NCI-H2029 treated with DMSO at 0.1 percent for 48 hours (cell line): Measurements from ENCODE around the gene NRDC.
"Not testable (repeated sequence)": the region's sequence is repeated elsewhere in the genome, so short reads cannot be mapped to it uniquely, and the experiment has no call there.

ENCODE experiments used
- DNase-seq: peaks from one replicate; lab custom pipeline; 2025; lab: John Stamatoyannopoulos, UW

NRDC gene

DNA sequence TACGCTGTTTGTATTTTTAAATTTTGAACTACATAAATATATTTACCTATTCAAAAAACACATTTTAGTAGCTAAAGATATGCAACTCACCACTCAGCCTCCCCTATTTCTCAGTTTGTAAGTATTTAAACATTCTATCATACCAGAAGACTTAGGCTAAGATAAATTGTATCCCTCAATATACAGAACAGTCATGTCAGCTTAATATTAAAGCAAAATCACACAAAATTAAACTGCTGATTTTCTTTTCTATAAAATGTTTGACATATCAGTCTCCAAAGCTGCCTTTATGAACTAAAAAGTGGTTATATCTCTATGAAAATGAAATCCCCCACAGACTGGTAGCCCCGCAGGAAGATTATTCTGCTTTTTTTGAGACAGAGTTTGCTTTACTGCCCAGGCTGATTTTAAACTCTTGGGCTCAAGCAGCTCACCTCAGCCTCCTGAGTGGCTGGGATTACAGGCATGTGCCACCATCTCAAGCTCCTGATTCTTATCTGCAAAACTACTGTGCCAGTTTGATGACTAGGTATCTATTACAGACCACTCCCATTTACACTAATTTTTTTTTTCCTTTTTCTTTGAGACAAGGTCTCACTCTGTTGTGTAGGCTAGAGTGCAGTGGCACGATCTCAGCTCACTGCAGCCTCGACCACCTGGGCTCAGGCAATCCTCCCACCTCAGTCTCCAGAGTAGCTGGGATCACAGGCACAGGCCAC is 37.6 kb downstream of the NRDC start:
- no peak for DNase-seq

DNA sequence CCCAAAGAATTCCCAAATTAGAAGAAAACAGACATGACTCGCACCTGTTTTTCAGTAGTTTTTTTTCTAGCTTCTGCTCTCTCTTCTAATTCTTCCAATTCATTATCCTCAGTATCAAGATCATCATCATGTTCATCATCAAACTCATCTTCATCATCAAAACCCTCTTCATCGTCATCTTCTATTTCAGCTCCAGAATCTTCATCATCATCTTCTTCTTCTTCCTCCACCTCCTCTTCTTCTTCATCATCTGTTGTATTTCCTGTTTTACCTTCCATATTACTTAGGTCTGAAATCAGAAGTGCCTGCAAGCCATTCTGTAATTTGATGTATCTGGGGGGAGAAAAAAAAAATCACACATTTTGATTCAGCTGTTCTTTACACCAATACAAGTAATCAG is 38.3 kb downstream of the NRDC start:
- no peak for DNase-seq

DNA sequence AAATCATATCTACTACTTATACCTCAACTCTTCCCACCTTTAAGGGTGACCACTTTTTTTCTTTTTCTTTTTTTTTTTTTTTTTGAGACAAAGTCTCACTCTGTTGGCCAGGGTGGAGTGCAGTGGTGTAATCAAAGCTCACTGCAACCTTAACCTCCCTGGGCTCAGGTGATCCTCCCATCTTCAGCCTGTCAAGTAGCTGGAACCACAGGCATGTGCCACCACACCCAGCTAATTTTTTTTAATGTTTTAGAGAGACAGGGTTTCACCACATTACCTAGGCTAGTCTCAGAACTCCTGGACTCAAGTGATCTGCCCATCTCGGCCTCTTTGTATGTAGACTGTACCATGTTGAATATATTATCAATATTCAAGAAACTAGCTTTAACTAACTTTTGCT is 39.4 kb downstream of the NRDC start:
- DNase-seq: no peak

DNA sequence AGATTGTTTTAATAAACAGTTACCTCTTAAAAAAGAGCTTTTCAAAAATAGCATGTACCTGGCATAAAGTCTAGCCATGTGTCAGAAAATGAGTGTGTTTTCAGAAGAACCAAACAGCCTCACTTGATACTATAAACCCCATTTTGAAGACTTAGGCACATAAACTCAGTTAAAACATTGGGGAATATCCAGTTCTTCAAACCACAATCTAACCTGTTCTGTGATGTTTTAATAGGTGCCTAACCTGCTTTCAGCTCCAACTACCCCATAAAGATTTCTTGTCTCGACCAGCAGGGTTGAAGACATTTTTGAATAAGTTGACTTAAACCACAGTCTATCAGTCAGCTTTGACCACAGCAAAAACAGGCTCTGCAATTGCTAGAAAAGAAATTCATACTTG is 41.3 kb downstream of the NRDC start:
- no peak for DNase-seq

DNA sequence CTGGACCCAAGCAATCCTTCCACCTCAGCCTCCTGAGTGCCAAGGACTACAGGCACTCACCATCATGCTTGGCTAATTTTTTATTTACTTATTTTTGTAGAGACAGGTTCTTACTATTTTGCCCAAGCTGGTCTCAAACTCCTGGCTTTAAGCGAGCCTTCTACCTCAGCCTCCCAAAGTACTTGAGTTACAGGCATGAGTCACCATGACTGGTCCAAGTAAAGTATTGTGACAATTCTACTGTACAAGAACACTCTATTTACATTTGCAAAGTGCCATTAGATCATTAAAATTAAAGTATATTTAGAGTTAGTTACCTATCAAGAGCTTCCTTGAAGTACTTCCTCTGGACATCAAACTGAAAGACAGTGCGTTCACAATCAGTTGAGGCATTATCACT is 44.8 kb downstream of the NRDC start:
- no peak for DNase-seq

DNA sequence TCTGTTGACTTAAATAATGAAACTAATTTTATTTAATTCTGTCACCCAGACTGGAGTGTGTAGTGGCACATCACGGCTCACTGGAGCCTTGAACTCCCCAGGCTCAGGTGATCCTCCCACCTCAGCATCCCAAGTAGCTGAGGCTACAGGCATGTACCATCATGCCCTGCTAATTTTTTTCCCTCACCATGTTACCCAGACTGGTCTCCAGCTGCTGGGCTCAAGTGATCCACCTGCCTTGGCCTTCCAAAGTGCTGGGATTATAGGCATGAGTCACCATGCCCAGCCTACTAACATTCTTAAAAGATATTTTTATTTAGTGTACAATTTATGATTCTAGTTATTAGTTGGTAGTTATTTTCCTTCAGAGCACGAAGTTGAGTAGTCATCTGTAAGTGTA is 49.5 kb downstream of the NRDC start:
- no peak for DNase-seq

DNA sequence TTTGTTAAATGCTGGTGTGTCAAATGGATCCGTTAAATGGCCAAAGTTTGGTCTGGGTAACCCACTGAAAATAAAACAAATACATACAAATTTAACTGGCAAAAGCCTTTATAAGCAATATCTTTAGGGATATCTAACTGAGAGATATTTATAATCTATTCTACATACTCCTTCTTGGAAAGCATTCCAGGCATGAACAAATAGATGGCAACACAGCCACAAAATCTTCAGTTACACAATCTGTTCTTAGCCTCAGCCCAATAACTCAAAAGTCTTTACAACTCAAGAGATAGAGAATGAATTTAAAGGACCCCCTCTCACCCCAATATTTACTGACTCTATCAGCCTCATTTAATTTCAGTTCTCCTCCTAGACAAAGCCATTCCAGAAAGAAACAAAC is 58.7 kb downstream of the NRDC start:
- no peak for DNase-seq

DNA sequence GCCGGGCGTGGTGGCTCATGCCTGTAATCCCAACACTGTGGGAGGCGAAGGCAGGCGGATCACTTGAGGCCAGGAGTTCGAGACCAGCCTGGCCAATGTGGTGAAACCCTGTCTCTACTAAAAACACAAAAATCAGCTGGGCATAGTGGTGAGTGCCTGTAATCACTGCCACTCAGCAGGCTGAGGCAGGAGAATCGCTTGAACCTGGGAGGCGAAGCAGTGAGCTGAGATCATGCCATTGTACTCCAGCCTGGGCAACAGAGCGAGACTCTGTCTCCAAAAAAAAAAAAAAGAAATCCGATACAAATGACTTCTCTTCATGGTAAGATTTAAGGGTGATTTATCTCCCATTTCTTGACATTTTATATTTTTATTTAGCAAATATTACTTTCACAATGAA is 59.5 kb downstream of the NRDC start:
- not testable (repeated sequence) for DNase-seq

DNA sequence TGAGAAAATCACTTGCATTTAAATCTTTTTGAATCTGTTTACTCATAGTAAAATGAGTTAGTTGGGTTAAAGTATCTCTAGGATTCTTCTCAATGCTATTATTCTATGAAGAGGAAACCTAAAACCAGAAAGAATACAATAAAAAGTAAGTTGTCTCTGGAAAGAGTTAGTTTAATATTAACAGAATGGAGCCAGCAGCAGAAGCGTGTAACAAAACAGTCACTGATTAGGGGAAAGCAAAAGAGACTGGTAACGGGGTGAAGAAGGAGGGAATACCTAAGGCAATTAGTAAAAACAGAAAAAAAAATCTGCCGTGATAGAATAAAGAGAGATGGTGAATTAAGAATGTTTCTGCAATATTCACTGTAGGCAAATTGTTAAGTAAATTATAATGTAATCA is 60.0 kb downstream of the NRDC start:
- no peak for DNase-seq

DNA sequence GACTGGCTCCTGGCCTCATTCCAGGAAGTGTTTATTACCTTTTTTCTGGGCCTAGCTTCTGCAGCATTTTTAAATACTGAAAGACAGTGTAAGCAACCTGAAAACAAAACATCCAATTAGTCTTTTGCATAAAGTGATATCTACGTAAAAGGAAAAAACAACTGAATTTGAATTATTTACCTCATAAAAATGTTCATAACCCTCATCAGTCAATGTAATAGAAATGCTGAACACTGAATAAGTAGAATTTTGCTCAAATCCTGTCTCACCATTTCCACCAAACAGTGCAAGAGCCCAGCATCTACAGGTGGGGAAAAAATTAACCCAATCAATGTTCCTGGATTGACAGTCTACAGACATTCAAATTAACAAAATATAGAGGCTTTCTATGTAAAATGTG is 64.0 kb downstream of the NRDC start:
- DNase-seq: no peak

DNA sequence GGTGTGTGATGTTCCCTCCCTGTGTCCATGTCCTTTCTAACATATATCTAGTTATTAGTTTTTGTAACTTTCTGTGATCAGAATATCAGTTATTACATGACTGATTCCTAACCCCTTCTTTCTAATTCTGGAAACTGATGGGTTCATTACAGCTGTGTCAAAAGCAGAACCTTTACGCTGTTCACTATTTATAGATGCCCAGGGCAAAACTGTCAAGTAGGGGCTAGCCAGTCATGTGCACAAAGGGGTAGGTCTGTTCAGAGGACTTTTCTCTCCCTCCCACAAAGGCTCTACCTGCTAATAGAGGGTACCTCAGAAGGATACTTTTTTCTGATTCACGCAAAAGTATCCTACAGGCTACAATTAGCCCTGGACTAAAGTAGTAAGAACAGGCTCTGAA is 79.2 kb downstream of the NRDC start:
- no peak for DNase-seq

DNA sequence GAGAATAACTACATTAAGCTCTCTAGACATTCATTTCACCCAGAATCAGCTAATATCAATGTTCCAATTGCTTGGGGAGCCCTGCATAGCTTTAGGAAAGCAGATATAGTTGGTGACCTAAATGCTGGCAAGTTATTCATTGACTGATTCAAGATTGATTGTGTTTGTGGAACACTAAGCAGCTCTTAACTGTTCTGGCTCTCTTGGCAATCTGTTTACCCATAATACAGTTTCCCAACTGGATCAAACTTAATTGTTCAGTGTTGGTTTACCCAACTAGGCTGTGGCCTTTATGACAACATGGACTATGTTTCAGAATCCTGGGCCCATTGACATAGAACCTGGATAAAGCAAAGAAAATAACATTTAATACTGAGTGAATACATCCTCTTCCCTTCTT is 83.7 kb downstream of the NRDC start:
- DNase-seq: no peak

DNA sequence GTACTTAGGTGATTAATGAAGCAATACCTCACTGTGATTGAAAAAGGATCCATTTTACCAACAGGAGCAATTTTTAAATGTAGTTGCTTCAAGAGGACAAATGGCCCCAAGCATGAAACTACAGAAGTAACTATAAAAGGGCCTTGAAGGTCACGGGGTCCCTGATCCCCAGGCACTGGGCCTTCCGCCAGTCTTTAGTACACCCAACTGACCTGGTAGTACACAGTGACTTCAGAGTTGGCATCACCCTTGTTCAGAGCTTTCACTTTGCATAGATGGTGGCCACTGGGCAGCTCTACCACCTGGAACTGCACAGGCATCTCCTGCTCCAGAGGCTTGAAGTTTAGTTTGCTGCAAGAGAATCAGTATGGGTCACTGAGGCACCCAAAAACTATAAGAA is 84.3 kb downstream of the NRDC start:
- no peak for DNase-seq

DNA sequence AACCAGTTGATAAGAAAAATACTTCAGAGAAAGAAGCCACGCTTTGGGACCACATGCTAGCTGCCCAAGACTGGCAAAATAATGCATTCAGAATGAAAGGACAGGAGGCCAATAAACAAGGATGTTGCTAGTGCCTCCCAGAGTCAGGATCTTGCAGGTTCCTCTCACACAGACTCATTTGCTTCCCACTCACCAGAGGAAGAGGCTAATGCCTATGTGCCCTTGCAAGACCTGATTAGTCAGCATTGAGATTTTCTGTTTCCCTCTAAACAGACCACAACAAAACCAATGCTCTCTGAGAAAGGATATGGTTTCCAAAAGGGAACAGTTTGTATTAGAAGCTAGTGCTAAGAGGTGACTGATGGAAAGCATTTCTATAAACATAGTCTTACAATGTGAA is 85.7 kb downstream of the NRDC start:
- DNase-seq: no peak

DNA sequence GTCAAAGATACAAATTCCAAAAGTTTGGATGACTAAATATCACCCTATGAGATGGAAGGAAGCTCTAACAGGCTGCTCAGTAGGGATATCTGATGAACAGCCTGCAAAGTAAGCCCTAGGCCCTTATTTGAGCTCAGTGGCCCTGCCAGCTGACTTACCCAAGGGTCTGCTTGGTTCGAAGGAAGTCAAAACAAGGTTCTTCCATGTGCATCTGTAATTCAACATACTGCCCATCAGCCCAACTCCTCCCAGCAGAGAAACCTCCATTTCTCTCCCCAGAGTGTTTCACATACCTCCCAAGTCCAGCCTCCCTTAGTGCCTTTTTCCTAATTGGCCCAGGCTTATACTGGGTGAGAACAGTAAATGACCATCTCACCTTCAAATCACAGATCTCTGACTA is 86.6 kb downstream of the NRDC start:
- DNase-seq: no peak

DNA sequence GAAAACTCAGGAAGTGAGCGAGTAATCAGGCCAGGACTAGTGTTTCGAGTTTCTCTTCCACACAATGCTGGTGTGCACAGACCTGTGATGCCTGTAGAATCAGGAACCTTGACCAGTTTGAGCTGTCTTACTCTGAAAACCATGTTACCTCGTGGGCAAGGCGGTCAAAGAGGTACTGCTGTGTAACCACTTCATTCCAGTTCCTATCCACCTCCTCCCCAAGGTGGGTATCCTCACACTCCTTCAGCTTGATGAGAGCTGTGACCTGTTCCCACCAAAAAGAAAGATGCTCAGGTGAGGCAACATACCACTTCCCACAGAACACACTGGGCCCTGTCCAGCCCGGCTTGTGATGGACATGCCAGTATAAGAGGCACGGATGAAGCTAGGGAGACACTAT is 88.1 kb downstream of the NRDC start:
- DNase-seq: no peak

DNA sequence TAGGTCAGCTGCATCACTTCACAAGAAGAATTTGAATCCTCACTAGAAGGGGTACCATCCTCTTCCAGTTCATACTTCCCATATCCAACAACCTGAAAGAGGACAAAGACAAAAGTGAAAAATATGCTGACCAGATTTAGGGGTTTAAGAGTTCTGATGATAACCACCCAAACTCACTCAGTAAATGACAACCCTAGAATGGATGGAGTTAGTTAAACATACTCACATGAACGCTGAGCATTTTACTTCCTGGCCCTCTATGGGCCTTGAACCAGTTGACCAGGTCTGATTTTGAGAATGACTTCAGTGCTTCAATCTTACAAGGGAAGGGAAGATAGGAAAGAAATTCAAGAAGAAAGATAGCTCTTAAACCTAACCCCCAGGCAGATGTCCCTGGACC is 89.2 kb downstream of the NRDC start:
- no peak for DNase-seq

DNA sequence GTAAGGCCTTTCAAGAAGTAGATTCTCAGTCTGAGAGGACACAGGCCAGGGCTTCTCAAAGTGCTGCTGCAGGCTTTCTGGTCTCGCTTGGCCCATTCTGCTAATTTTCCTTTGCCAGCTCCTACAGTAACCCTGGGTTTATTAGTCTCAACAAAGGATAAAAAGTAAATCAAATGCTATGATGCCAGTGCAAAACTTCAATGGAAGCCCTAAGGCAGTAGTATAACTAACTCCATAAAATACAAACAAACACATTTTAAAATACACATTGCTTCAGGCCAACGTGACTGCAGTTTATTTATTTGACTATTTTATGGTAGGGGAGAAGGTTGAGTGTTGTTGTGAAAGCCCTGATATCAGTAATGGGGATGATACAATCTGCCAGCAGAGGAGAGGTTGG is 89.6 kb downstream of the NRDC start:
- no peak for DNase-seq

DNA sequence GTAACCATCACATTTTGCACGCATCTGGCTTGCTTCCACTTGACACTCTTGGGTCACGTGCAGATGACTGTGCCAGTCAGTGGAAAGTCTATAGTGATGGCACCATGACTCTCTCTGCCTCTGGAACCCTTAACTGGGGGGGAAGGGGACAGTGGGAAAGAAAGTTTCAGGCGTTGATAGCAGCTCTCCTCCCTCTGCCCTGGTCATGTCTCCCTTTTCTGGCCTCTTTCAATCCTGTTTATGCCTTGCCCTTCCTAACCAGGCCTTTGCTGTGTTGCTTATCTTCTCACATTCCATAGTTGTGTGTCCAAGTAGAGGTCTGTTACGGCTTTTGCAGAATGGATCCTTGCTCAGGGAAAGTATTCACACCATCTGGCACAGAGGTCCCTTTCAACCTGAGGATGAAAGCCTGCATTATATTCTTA is 93.5 kb downstream of the NRDC start:
- DNase-seq: no peak

DNA sequence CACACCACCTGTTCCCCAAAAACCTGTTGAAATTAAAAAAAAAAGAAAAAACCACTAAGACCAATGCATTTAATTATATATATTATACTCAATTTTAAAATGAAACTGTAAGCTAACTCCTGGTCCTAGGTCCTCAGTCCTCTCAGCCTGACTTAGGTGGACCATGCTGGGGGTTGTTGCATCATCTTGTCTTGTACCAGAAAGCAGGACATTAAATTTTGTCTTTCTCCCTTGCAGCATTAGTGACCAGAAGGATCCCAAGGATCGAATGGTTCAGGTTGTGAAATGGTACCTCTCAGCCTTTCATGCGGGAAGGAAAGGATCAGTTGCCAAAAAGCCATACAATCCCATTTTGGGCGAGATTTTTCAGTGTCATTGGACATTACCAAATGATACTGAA is 97.6 kb downstream of the NRDC start:
- DNase-seq: no peak

DNA sequence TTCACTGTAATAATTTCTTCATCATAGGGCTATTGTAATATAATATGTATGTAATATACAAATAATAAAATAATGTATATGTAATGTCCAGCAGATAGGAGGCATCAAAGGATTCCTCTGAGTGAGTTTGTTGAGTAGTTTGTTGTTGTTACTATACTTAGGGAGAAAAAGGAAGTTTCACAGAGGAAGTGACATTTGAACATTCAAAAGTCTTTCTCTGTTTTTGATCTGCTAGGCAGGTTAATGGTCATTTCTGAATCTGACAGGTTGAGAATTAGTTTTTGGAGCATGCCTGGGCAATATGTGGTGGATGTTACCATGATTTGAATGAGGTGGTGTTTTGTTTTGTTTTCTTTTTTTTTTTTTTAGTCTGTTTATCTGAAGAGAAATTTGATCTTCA is 102.1 kb downstream of the NRDC start:
- DNase-seq: no peak

DNA sequence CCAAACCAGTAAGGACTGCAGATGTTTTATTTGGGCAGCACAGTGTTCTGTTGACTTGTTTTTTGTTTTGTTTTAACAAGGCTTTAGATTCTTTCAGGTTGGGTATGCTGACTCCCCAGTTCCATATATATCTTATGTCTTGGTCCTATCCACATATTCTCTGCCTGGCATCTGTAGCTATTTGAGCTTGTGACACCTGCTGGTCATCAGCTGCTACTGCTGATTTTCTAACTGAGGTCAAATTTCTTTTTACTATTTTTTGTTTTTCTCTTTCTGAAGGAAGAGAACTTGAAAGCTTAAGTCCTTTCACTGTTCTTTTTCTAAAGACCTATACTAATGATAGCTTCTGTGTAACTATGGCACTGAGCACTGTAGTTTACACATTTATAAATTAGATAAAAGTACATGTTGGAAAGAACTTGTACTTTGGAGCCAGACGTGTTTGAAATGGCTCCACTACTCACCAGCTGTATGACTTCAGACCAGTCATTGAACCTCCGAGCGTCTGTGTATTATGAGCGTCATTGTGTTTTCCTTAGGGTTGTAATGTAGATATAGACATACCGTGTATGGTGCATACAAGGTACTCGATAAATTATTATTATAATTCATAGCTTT is 109.4 kb downstream of the NRDC start:
- DNase-seq: peak; percentile 62

DNA sequence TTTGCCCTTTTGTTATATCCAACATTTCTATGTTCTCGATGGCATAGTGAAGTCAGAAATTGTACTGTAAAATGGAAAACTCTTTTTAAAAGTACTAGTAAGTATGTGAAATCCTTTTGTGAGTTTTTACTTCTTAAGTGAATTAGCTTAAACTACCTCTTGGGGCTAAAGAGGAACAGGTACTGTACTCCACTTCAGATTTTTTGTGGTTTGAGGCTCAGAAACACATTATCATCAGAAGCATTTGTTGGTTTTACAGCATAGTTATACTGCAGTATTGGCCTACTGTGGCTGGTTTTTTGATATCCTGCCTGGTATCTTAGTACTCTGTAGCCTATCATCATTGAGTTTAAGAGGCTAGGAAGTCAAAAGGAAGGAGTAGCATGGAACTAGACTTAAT is 117.2 kb downstream of the NRDC start:
- DNase-seq: no peak

DNA sequence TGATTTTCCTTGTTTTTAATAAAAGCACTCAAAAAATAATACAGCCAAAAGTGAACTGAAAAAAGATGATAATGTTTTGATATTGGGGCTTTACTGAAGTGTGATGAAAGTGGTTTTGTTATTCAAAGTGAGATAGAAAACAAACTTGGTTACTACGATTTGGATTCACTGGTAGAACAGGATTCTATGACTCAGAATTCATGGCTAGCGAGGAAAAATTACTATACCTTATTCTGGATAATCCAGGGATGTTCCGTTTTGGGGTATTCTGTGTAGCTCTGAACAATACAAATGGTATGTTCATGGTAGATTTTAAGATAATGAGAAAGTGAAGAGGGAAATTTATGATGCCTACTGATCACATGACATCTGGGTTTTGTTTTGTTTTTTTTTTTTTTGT is 117.7 kb downstream of the NRDC start:
- DNase-seq: no peak
